WTC11 (cell line): ENCODE measurements around the gene HAND2. TPM values are rescaled to one million over a fixed set of nuclear protein-coding genes. Genes with fewer than 3 reads are reported as not detected.

Experiments used
- ATAC-seq: fragments of 200-7000 bp; cut with Tn5 transposase; 2 replicates; pipeline ENCODE4 v1.10.0; 2021; ENCODE audit warnings: mild to moderate bottlenecking, moderate library complexity
- CTCF ChIA-PET: fragments of 300-600 bp; sonication (Branson Sonifier 250); formaldehyde crosslinking; loops from one replicate; lab custom pipeline; 2021; ENCODE audit warnings: antibody characterized with exemption; lab: Charles Lee
- POLR2A ChIA-PET: fragments of 350-600 bp; sonication (Branson Sonifier 250); formaldehyde crosslinking; loops from one replicate; lab custom pipeline; 2021; ENCODE audit warnings: antibody characterized with exemption; lab: Charles Lee
- DNase-seq: peaks from one replicate; pipeline ENCODE4 v3.0.0; 2021; ENCODE audit warnings: low spot score
- H3K27ac Mint-ChIP-seq: 2 replicates; pipeline ENCODE4 v1.8.0; 2021; ENCODE audit warnings: mixed read lengths
- H3K27me3 Mint-ChIP-seq: 2 replicates; pipeline ENCODE4 v1.8.0; 2021; ENCODE audit warnings: low read depth, mild to moderate bottlenecking, moderate library complexity, mixed read lengths
- H3K36me3 Mint-ChIP-seq: 2 replicates; pipeline ENCODE4 v1.8.0; 2021; ENCODE audit warnings: mixed read lengths
- H3K4me1 Mint-ChIP-seq: 2 replicates; pipeline ENCODE4 v1.8.0; 2022; ENCODE audit warnings: mixed read lengths
- H3K4me3 Mint-ChIP-seq: 2 replicates; pipeline ENCODE4 v1.8.0; 2021; ENCODE audit warnings: mild to moderate bottlenecking, moderate library complexity, mixed read lengths
- H3K9me3 Mint-ChIP-seq: 2 replicates; pipeline ENCODE4 v1.8.0; 2021; ENCODE audit warnings: mixed read lengths
- AR ChIP-seq: fragments of 250-450 bp; sonication (Bioruptor Pico); IDR thresholded peaks from 2 replicates; pipeline ENCODE4 v1.9.0; 2021; ENCODE audit warnings: mild to moderate bottlenecking
- ATF2 ChIP-seq: sonication (generic); formaldehyde crosslinking; IDR thresholded peaks from 2 replicates; pipeline ENCODE4 v1.8.1; 2022; ENCODE audit warnings: low read depth, missing genetic modification reagents, borderline replicate concordance
- FOXP1 ChIP-seq: sonication (generic); formaldehyde crosslinking; IDR thresholded peaks from 2 replicates; pipeline ENCODE4 v1.8.0; 2022; ENCODE audit warnings: missing genetic modification reagents, mild to moderate bottlenecking, moderate library complexity, borderline replicate concordance
- HMGXB4 ChIP-seq: sonication (generic); formaldehyde crosslinking; IDR thresholded peaks from 2 replicates; pipeline ENCODE4 v1.8.1; 2023; ENCODE audit warnings: mild to moderate bottlenecking, moderate library complexity, missing genetic modification reagents
- IRF2 ChIP-seq: sonication (generic); formaldehyde crosslinking; IDR thresholded peaks from 2 replicates; pipeline ENCODE4 v1.8.0; 2022; ENCODE audit warnings: low read depth, missing genetic modification reagents, borderline replicate concordance
- JAZF1 ChIP-seq: fragments of 250-450 bp; sonication (Bioruptor Pico); IDR thresholded peaks from 2 replicates; pipeline ENCODE4 v1.9.0; 2021; ENCODE audit warnings: moderate library complexity, mild to moderate bottlenecking, inconsistent platforms
- KAT7 ChIP-seq: sonication (generic); formaldehyde crosslinking; IDR thresholded peaks from 2 replicates; pipeline ENCODE4 v1.8.1; 2023; ENCODE audit warnings: missing genetic modification reagents, mild to moderate bottlenecking, borderline replicate concordance
- ZBTB43 ChIP-seq: sonication (generic); formaldehyde crosslinking; IDR thresholded peaks from 2 replicates; pipeline ENCODE4 v1.8.1; 2023; ENCODE audit warnings: mild to moderate bottlenecking, missing genetic modification reagents
- ZNF317 ChIP-seq: sonication (generic); formaldehyde crosslinking; IDR thresholded peaks from 2 replicates; pipeline ENCODE4 v1.8.1; 2023; ENCODE audit warnings: low read depth, mild to moderate bottlenecking, moderate library complexity, missing genetic modification reagents, borderline replicate concordance
- ZNF423 ChIP-seq: fragments of 250-450 bp; sonication (Bioruptor Pico); IDR thresholded peaks from 2 replicates; pipeline ENCODE4 v2.1.2; 2022; ENCODE audit warnings: mild to moderate bottlenecking, moderate library complexity
- total RNA-seq: library from RNA; stranded (reverse); gene quantifications from 3 replicates; pipeline ENCODE4 v1.2.3, GENCODE V29; 2021

The HAND2 gene
- total RNA-seq, 1 experiment from 2014 or later = 0.13 TPM

- Mint-ChIP-seq H3K27me3 (peaks cover 100% of the 10 kb centered on the region), H3K4me3 (peak overlapping the region; percentile 70)
Measured at GRCh38 chr4:173501592-173502150, 28.4 kb downstream of the HAND2 start.

More at GRCh38 chr4:173501592-173502150, 28.4 kb downstream of the HAND2 start:
- Mint-ChIP-seq H3K4me1 (peaks cover 39% of the 10 kb centered on the region), H3K27ac (no peak overlapping the region), H3K9me3 (no peaks in the 10 kb centered on the region), H3K36me3 (no peaks in the 10 kb centered on the region)
- DNase-seq = no peak
- CTCF ChIA-PET = interaction anchor here (1.0 to 2.2 kb wide), 5 partner anchors 16 to 251 kb away, joined by 3 to 11 read pairs (median 4); no protein-coding TSS in a partner anchor
- POLR2A ChIA-PET = no interaction called here
- ATAC-seq = peak; percentile 2
- no peak for TF ChIP-seq JAZF1 (CRISPR knock-in tag)
- no peak for TF ChIP-seq HMGXB4 (CRISPR knock-in tag)
- TF ChIP-seq ZNF423 (CRISPR knock-in tag) = no peak
- TF ChIP-seq IRF2 (CRISPR knock-in tag) = no peak
- TF ChIP-seq ATF2 (CRISPR knock-in tag) = no peak
- no peak for TF ChIP-seq KAT7
- TF ChIP-seq FOXP1 = no peak
- TF ChIP-seq AR (CRISPR knock-in tag) = no peak
- no peak for TF ChIP-seq ZNF317 (CRISPR knock-in tag)
- no peak for TF ChIP-seq ZBTB43
